ENCODE data around the gene PLEK2.

- no peak for TF ChIP-seq CTCF (conservative IDR thresholded peaks at IDR 0.05 in 1 of 2, IDR thresholded peaks at IDR 0.05 in 1 of 2; ENCODE audit: low read depth in 1 of 2, low read length in 2 of 2)
- no peak for TF ChIP-seq EZH2 (IDR thresholded peaks at IDR 0.05; ENCODE audit: low read length, missing control alignments)
Observed at GRCh38 chr14:67358924-67359774, 52.8 kb downstream of the PLEK2 start.

Data from fibroblast of lung (primary cell).